Vagina (tissue), 2 donors: ENCODE results near the gene CNGB1. TPM values are rescaled to one million over a fixed set of nuclear protein-coding genes. Genes with fewer than 3 reads are reported as not detected.

ENCODE experiments used
- DNase-seq, 2 donors: peaks; one replicate each; pipeline ENCODE4 v3.0.0-alpha.2; 2017; ENCODE audit errors: extremely low spot score in 2 of 2
- H3K27ac ChIP-seq: fragments of 200-600 bp; sonication (generic); one replicate; pipeline ENCODE4 v1.5.1; 2019
- H3K27me3 ChIP-seq: fragments of 200-600 bp; sonication (generic); one replicate; pipeline ENCODE4 v1.5.1; 2019
- H3K36me3 ChIP-seq, 2 donors: fragments of 200-600 bp; sonication (generic); one replicate each; pipeline ENCODE4 v1.5.1; 2017 to 2019
- H3K4me1 ChIP-seq: fragments of 200-600 bp; sonication (generic); one replicate; pipeline ENCODE4 v1.5.1; 2019
- H3K4me3 ChIP-seq, 2 donors: fragments of 200-600 bp; sonication (generic); 1 replicate in 1 of 2; 2 replicates in 1 of 2; pipeline ENCODE4 v1.5.1; 2016 to 2019
- H3K9me3 ChIP-seq: fragments of 200-600 bp; sonication (generic); one replicate; pipeline ENCODE4 v1.5.1; 2019
- POLR2A ChIP-seq, 2 donors: fragments of 450-650 bp; IDR thresholded peaks; one replicate each; pipeline ENCODE4 v1.6.1; 2017; ENCODE audit warnings: antibody characterized with exemption in 2 of 2, mild to moderate bottlenecking in 2 of 2, moderate library complexity in 2 of 2
- POLR2AphosphoS5 ChIP-seq, 2 donors: sonication (generic); formaldehyde crosslinking; IDR thresholded peaks; one replicate each; pipeline ENCODE4 v1.9.0; 2017; ENCODE audit warnings: antibody characterized with exemption in 2 of 2, mild to moderate bottlenecking in 2 of 2, low read depth in 1 of 2; ENCODE audit not compliant: insufficient read depth in 1 of 2
- intact Hi-C: fragments of 100-400 bp; cut with DNase I; formaldehyde crosslinking; loops from one replicate; pipeline ENCODE4 v1.15.1; 2023
- total RNA-seq: library from RNA; depleted of rRNA; stranded (reverse); fragments of >200 nt; gene quantifications from one replicate; pipeline ENCODE4 v1.2.3, GENCODE V29; 2016
- TF ChIP-seq, protein P1 (sequence below), 3 experiments: fragments of 450-650 bp in 2 of 3; fragments of 200-600 bp in 1 of 3; sonication (generic) in 1 of 3; IDR thresholded peaks; one replicate each; pipeline ENCODE4 v1.5.1; 2017 to 2019; ENCODE audit warnings: antibody characterized with exemption in 3 of 3, mild to moderate bottlenecking in 2 of 3, moderate library complexity in 2 of 3

CNGB1 gene
- total RNA-seq, 1 donor from 2014 or later, result not detected

DNA sequence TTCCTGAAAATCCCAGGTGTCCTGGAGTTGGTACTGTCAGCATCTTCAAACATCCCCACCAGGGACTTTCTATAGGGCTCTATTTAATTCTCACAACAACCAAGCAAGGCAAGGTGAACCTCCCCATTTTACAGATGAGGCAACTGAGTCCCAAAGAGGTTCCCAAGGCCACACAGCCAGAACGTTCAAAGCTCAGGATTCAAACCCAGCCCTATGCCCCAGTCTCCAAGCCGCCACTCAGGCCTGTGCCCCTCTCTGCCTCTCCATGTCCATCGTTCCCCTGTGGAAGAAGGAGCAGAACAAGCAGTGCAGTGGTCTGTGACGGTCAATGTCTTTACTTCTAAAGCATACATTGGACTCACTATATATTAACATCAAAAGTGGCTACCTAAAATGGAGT lies 23.4 kb upstream of the CNGB1 start:
- peaks cover 0 to 35% of the 10 kb centered on the region in 2 donors for H3K36me3 ChIP-seq
- H3K27ac ChIP-seq, result no peak overlapping the region
- peaks cover 29% of the 10 kb centered on the region for H3K4me1 ChIP-seq
- no peaks in the 10 kb centered on the region for H3K27me3 ChIP-seq
- intact Hi-C loops, result loop anchor here (10.0 kb wide), 1 partner anchor 240 kb away; no protein-coding TSS in a partner anchor
- DNase-seq, result no peak
- H3K4me3 ChIP-seq, result no peak overlapping the region
- TF ChIP-seq, protein P1, sequence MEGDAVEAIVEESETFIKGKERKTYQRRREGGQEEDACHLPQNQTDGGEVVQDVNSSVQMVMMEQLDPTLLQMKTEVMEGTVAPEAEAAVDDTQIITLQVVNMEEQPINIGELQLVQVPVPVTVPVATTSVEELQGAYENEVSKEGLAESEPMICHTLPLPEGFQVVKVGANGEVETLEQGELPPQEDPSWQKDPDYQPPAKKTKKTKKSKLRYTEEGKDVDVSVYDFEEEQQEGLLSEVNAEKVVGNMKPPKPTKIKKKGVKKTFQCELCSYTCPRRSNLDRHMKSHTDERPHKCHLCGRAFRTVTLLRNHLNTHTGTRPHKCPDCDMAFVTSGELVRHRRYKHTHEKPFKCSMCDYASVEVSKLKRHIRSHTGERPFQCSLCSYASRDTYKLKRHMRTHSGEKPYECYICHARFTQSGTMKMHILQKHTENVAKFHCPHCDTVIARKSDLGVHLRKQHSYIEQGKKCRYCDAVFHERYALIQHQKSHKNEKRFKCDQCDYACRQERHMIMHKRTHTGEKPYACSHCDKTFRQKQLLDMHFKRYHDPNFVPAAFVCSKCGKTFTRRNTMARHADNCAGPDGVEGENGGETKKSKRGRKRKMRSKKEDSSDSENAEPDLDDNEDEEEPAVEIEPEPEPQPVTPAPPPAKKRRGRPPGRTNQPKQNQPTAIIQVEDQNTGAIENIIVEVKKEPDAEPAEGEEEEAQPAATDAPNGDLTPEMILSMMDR (IDR thresholded peaks at IDR 0.05), result no peak
- TF ChIP-seq POLR2AphosphoS5 (IDR thresholded peaks at IDR 0.05; ENCODE audit: insufficient read depth in 1 of 2, low read depth in 1 of 2) (no peak), POLR2A (IDR thresholded peaks at IDR 0.05) (no peak)
- H3K9me3 ChIP-seq, result no peaks in the 10 kb centered on the region

DNA sequence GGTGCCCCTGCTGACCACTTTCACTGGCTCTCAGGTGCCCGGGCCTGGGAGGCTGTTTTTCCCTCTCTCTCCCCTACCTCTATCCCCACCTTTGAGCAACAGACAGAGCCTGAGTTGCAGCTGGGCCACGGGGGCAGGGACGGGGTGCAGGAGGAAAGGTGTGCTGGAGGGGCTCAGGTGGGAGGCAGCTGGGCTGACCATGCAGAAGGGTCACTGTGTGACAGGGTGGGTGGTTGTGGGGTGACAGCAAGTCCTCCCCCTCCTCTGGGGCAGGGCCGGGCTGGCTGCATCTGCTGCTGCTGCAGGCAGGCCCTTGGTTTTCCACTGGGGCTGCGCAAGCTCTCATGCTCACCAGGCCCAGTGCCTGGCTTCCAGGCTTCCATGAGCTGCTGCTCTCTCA lies 23.0 kb upstream of the CNGB1 start:
- H3K4me1 ChIP-seq, result peaks cover 24% of the 10 kb centered on the region
- H3K36me3 ChIP-seq, result peaks cover 0 to 35% of the 10 kb centered on the region in 2 donors
- intact Hi-C loops, result loop anchor here (10.0 kb wide), 1 partner anchor 239 kb away; no protein-coding TSS in a partner anchor
- no peak overlapping the region for H3K27ac ChIP-seq
- no peaks in the 10 kb centered on the region for H3K9me3 ChIP-seq
- no peak overlapping the region for H3K4me3 ChIP-seq
- no peaks in the 10 kb centered on the region for H3K27me3 ChIP-seq
- DNase-seq, result no peak
- TF ChIP-seq, protein P1 (IDR thresholded peaks at IDR 0.05), result no peak
- TF ChIP-seq POLR2A (IDR thresholded peaks at IDR 0.05) (no peak), POLR2AphosphoS5 (IDR thresholded peaks at IDR 0.05; ENCODE audit: insufficient read depth in 1 of 2, low read depth in 1 of 2) (no peak)

DNA sequence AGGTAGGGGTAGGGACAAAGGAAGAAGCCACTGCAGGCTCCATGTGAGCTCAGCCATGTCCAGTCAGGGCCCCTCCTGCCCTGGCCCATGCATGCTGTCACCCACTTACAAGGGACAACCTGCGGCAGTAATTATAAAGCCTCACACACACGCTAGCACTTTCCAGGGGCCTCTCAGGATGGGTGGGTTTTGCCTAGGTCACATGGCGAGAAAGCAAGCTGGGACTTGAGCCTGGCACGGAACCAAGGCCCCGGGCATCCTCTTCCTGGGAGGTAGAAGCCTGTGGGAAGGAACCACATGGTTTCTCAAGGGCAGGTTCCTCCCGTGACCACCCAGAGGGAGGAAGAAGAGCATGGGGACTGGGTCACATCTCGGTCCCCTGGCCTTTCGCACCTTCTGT lies 22.5 kb upstream of the CNGB1 start:
- Histone ChIP-seq H3K27me3 (no peaks in the 10 kb centered on the region), H3K27ac (no peak overlapping the region), H3K9me3 (no peaks in the 10 kb centered on the region), H3K4me3 (no peak overlapping the region), H3K36me3 (peaks cover 0 to 35% of the 10 kb centered on the region in 2 donors), H3K4me1 (peaks cover 19% of the 10 kb centered on the region)
- DNase-seq, result no peak
- intact Hi-C loops, result loop anchor here (10.0 kb wide), 1 partner anchor 239 kb away; no protein-coding TSS in a partner anchor
- TF ChIP-seq, protein P1 (IDR thresholded peaks at IDR 0.05), result no peak
- TF ChIP-seq POLR2A (IDR thresholded peaks at IDR 0.05) (no peak), POLR2AphosphoS5 (IDR thresholded peaks at IDR 0.05; ENCODE audit: insufficient read depth in 1 of 2, low read depth in 1 of 2) (no peak)

DNA sequence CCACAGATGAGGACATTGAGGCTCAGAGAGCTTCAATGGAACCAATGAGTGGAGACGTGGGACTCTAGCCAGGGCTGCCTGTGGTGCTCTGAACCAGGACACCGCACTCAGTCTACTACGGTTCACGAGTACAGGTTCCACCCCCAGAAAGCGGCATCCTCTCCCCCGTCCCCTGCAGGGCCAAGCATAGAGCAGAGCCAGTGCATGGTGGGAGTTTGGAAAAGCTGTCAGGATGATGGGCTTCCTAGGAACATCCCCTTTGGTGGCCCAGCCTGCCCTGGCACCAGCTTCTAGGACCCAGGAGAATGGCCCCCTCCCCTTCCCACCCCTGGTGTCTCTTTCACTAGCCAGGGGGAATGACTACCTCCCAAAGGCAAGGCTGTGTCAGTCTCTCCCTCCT lies 21.2 kb upstream of the CNGB1 start:
- Histone ChIP-seq H3K27ac (no peak overlapping the region), H3K4me3 (no peak overlapping the region), H3K9me3 (no peaks in the 10 kb centered on the region), H3K36me3 (peaks cover 0 to 24% of the 10 kb centered on the region in 2 donors), H3K27me3 (no peaks in the 10 kb centered on the region), H3K4me1 (peaks cover 12% of the 10 kb centered on the region)
- intact Hi-C loops, result loop anchor here (10.0 kb wide), 1 partner anchor 237 kb away; no protein-coding TSS in a partner anchor
- TF ChIP-seq, protein P1 (IDR thresholded peaks at IDR 0.05), result no peak
- TF ChIP-seq POLR2AphosphoS5 (IDR thresholded peaks at IDR 0.05; ENCODE audit: insufficient read depth in 1 of 2, low read depth in 1 of 2), result no peak
- no peak for TF ChIP-seq POLR2A (IDR thresholded peaks at IDR 0.05)
- DNase-seq, result no peak

DNA sequence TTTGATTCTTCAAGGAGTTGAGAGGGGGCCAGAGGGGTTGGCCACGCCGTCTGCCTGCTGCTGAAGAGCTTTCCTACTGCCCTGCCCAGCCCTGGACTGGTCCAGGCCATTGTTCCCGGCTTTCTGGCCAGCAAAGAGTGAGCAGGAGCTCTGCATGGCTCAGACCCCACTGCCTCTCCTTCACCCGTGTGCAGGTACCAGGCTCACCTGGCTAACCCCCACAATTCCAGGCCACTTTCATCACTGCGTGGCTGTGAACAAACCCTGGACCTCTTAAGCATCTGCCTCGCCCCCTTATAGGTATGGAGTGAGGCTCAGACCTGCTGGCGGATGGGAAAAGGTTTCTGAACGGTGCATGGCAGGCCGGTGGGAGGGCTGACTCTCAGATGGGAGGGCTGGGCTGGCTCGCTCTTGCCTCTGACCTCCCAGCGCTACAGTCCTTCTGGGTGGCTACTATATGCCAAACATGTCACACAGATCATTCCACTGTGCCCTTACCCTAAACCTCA lies 20.7 kb upstream of the CNGB1 start:
- intact Hi-C loops, result loop anchor here (10.0 kb wide), 1 partner anchor 237 kb away; no protein-coding TSS in a partner anchor
- peaks cover 0 to 19% of the 10 kb centered on the region in 2 donors for H3K36me3 ChIP-seq
- no peak overlapping the region for H3K27ac ChIP-seq
- TF ChIP-seq POLR2AphosphoS5 (IDR thresholded peaks at IDR 0.05; ENCODE audit: insufficient read depth in 1 of 2, low read depth in 1 of 2), result no peak
- TF ChIP-seq POLR2A (IDR thresholded peaks at IDR 0.05), result no peak
- TF ChIP-seq, protein P1 (IDR thresholded peaks at IDR 0.05), result no peak
- no peaks in the 10 kb centered on the region for H3K9me3 ChIP-seq
- no peak for DNase-seq
- H3K4me1 ChIP-seq, result peaks cover 12% of the 10 kb centered on the region
- H3K27me3 ChIP-seq, result no peaks in the 10 kb centered on the region
- no peak overlapping the region for H3K4me3 ChIP-seq
